Activated CD4-positive, CD25-positive, alpha-beta regulatory T cell treated with anti-CD3 and anti-CD28 coated beads, Interleukin-2, amount 50 U/mL, for 24 hours (primary cell): ENCODE results near the gene GALNTL6.
"Not testable (repeated sequence)": the region's sequence is repeated elsewhere in the genome, so short reads cannot be mapped to it uniquely, and the experiment has no call there.

ENCODE experiments used
- ATAC-seq, 2 donors: fragments of 150-1000 bp; cut with Tn5 transposase; one replicate each; pipeline ENCODE4 v1.10.0; 2021; ENCODE audit warnings: mild to moderate bottlenecking in 1 of 2, moderate library complexity in 1 of 2

Gene GALNTL6

DNA sequence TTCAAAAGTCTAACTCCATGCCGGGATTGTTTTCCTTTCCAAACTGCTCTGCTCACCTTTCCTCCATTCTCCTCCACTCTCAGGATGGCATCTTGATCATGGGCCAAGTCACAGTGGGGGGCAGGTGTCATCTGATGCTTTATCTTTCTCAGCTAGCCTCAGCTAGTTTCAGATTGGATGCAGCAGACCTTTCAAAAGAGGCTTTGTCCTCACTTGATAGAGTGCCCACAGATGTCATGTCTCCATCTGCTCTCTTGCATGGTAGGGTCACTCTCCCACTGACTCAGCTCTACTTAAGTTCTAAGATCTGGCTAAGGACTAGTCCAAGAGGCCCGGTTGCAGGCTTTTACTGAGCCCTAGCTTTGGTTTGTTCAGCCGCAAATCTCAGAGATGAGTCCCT, 1013.7 kb downstream of the GALNTL6 start:
- ATAC-seq = no peak

DNA sequence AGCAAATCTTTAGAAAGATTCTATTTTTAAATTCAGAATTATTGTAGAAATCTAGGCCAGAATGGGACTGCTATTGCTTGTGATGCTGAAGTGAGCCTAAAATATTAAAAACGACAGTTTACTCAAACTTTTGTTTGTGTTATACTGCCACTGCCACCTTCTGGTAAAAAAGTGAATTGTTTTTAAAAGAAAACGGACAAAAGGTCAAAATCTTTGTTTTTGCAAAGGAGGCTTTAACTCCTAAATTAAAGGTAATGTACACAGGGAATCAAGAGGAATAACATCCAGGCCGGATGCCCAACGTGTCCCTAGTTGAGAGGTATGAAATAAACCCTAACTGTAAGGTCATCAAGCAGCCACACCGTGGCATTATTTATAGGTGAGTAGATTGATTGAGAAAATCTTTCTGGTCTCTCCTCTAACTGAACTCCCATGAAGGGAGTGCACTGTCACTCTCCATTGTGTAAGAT, 1017.1 kb downstream of the GALNTL6 start:
- ATAC-seq = no peak

DNA sequence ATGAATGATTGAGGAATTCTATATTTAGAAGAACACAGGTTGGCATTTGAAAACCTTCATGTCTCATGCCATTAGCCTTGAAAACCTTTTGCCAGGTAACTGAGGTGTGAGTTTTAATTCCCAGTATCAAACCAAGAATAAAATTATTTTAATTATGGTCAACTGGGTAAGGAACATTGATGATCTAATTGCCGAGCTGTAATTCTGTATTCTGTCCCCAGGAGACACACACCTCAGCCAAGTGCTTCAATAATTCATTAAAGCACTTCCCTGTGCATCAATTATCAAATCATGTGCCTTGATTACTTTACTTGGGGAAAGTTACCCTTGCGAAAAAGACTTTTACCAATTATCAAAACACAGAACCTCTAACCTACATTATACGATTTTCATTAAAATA, 1023.5 kb downstream of the GALNTL6 start:
- no peak for ATAC-seq

DNA sequence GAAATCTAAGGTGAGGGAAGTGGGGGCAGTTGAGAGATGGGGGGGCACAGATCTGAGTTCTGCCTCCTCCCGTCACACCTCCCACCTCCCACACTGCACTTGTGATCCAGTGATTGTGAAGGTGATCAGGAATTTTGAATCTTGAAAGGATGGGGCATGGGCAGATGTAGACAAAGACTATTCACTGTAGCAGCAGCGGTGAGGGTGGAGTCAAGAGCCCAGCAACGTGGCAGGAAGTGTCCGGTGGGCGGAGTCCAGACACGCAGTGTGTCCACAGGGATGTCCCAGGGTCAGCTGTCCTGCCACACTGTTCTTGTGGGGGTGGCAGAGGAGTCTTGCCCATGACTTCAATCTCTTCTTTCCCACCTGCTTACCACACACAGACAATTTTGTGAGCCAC, 1024.9 kb downstream of the GALNTL6 start:
- ATAC-seq = no peak

DNA sequence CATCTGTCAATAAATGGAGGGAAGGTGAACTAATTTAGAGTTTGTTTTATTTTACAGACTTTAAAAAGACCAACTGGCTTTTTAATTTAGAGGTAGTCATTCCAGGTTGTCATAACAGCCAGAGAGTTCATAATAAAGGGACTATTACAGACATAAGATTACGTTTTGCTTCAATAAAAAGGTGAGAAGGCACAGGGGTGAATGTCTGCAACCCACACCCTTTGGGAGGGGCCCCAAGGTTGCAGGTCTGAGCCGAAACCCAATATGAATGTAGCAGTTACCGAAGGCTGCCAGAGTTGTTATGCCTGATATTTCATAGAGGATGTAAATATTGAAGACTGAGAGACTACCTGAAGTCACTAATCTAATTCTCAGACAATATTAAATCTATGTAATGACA, 1025.7 kb downstream of the GALNTL6 start:
- no peak for ATAC-seq

DNA sequence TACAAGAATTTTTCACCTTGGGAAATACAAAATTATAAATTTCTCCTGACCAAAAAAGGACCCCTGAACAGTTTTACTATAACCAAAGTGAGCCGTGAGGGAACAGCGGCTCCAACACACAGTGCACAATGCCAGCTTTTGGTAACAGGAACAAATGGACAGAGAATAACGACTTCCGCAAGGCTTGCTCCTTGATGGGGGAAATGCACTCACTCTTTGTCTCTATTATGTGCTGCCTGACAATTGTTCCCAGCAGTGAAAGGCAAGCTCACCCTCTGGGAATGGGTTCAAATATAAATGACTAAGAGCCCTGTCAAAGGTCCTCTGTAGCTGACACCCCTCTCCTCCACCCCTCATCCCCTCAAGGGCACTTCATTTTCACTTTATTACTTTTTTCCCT, 1029.6 kb downstream of the GALNTL6 start:
- no peak for ATAC-seq

DNA sequence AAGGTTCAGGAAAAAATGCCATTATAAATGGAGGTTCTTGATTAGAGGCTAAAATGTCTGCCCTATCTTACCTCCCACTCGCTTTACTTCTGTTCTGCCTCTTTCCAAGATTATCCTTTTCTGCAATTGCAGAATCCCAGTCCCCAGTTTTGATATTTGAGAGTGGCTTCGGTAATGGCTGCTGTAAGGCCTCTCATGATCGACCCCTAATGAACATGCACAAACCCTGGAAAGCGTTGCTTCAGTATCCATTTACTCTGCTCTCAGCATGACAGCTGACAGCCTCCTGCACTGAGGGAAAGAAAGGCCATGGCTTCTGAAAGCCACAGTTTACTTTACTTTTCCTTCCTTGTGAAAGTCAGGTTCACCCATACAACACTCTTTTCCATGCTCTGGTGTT, 1030.0 kb downstream of the GALNTL6 start:
- ATAC-seq = no peak

DNA sequence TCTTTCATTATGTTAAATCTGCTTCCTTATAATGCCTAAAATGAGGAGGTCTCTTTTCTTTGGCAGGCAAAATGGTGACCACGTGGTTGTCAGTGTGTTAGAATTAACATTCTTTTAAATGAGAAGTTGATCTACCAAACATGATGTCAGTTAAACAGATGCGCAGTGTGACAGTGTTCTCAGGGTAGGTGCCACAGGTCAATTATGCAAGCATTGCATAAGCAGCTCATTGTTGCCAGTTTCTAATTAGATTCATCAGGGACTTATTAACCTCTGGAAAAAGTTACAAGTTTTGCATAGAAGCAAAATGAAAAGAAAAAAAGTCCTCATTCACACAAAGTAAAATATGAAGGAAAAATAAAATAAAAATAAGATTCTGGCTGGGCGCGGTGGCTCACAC, 1031.4 kb downstream of the GALNTL6 start:
- ATAC-seq = no peak

DNA sequence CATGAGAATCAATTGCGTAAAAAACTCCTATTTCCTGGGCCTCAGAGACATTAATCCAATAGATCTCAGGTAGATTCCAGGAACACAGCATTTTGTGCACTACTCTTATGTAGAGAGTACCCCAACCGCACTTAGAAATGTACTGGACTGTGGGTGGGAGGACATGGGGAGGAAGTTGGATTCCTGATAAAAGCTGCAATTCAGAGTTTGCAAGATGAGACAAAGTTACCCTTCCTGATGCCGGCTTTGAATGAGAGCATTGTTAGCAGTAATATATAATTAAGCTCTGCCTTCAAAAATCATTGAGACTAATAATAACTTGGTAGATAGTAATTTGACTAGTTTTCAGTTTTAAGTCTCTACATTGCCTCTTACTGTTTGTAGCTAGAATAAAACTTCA, 1032.1 kb downstream of the GALNTL6 start:
- no peak for ATAC-seq

DNA sequence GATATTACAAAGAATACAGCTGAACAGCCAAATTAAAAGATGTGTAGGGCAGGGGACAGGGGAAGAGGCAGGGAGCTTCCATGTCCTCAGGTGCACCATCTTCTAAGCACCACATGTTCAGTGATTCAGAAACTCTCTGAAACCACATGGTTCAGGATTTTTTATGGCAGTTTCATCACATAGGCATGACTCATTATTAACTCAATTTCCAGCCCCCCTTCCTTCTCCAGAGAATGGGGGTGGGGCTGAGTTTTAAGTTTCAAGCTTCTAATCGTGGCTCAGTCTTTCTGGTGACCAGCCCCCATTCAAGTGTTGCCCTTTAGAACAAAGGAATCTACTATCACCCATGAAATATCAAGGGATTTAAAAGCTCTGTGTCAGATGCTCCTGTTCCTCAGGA, 1037.6 kb downstream of the GALNTL6 start:
- ATAC-seq = no peak

DNA sequence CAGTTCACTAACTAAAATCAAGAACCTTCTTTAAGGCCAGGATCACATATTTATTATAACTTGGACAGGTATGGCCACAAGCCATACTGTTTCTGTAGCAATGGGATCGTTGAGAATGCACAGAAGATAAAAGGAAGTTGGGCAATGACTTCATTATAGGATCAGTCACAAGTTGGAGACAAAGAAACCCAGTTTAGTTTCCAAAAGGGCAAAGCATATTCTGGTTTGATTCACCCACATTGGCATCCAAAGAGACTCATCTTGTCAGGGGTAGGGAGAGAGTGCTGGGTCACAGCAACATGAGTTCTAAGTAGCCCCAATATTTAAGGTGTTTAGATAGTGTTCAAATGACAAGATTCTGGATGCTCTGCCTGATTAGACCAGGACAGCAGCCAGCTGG, 1038.3 kb downstream of the GALNTL6 start:
- ATAC-seq = no peak

DNA sequence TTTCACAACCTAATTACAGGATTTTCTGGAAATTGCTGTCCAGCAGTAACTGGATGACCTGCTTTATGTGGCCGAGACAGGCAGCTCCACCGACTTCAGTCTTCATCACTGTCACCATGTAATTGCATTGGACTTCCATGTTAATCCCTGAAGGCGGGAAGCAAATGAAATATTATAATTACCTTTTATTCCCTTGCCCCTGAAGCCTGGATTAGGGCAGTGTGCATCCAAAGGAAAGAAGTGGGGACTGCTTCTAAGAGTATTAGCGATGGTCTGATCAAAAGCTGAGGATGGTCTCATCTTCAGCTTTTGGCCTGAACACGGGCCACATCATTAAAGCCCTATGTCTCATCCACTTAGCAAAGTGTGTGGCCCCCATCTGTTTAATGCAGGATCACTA, 1043.8 kb downstream of the GALNTL6 start:
- ATAC-seq = no peak

DNA sequence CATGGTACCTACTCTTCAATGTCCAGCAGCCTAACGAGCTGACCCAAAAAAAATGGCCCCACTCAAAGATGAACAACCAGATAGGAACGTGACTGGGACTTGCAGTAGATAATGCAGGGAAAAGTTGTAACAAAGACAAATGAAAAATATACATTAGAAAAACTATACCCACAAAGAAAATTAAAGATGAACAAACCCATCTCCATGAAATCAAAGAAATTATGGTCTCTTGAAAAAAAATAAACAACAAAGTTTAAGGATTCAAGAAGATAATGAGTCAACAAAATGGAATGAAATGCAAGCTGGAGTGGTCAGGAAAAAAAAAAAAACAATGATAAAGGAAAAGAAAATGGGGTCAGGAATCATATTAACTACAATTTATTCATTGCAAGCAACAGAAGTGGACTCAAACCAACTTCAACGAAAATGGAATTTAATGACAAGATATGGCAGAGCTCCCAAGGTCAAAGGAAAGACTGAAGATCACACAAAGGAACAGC, 1045.6 kb downstream of the GALNTL6 start:
- ATAC-seq = no peak

DNA sequence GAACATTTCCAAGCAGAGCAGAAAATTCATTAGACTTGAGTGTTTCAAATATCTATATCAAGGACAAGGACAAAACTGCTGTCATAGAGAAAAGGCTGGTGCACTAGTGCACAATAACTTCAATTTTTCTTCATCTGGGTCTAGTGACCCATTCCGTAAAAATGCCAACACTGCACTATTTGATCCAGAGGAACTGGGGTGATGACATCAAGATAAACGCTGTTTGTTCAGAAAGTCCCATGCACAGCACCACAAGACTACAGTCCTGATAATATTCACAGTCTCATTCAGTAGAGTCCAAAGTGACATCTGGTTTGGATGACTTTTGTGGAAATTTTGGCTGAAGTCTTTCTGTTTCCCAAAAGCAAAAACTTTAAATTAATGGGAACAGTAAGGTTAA, 1051.9 kb downstream of the GALNTL6 start:
- no peak for ATAC-seq

DNA sequence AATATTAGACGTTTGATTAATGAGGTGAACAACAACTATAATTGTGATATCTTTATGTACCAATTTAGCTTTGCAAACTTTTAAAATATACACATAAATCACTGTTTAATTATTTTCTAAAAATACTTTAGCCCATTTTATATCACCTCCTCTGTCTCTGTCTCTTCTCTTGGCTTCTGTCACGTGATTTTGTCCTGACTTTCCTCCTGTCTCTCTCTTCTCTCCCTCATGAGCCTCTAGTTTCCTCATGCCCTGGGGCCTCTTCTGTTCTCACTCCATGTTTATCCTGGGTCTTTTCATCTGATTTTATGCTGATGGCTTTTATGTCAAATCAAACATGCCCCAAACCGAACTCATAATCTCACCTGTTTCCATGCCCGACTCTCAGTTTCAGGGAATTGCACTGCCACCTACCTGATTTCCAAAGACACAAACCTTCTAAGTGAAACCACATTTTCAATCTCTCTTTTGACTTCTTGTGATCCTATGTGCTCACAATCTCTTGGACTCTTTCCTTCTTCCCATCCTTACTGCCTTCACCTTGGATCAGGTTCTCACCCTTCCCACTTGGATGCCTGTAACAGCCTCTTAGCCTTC, 1052.4 kb downstream of the GALNTL6 start:
- ATAC-seq = no peak

DNA sequence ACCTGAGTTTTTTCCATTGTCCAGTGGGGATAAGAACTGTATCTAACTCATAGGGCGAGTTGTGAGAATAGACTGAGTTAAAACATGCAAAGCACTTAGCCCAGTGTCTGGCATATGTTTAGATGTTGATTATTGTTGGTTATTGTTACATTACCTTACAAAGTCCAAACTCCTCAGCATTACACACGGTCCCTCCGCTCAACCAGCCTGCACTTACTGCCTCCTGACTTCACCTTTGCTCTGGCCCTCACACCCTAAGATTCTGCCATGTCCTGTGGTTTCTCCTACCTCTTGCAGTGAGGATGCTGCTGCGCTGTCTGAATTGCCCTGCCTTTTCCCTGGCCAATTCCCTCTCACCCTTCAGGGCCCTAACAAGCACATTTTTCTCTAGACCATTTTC, 1053.2 kb downstream of the GALNTL6 start:
- ATAC-seq = no peak

DNA sequence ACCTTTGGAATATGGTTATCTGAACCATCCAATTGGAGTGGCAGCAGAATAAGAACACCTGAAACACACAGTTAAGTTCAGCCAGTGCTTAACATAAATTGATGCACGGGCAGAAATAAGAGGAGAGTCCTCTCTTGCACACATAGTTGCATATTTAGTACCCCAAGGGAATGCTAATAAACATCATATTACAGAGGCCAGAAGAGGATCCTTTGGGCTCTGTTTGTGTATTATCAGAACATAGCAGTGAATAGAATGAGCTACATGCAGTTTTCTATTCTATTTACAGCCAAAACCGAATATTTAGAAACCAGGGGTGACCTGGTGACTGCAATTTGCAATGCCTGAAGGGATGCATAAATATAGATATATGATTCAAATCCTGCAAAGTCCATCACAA, 1054.6 kb downstream of the GALNTL6 start:
- no peak for ATAC-seq

DNA sequence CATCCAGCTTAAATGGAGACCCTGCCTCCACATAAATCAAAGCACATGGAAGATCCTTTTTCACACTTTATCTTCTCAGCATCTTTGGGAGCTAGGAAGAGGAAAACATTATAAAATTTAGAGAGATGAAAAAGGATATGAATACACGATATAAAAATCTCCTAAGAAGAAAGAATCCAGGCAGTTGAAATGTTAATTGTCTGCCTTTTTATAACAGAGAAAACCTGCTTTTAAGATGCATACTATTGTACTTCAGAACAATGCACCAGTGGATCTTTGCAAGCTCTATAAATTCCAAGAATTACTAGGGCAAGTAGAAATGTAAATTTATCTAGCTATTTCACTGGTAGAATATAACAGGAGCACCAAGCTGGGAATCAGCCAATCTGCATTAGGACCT, 1055.1 kb downstream of the GALNTL6 start:
- no peak for ATAC-seq

DNA sequence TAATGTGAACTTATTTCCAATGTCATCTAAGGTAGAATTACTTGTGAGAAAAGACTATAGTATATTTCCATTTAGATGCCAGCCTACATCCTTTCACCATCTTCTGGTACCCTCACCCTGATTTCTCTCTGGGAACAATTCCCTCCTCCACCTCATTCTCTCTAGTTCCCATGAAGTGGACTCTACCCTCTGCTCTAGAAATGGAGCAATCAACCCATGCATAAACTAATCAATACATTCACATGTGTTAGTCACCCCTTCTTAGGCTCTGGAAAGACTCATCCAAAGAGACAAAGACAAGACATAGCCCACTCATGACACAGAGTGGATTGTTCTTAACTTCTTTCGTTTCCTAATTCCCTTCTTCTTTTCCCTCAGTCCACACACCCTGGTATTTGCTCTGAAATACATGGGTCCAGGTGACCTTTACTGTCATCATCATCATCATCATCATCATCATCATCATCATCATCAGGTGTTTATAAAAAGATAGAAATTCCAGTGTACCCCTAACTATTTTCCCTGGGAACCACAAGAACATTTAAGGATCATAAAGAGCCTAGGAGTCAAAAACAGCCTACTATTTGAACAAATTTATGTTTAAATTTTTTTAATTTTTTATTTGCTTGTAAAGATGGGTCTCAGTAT, 1056.5 kb downstream of the GALNTL6 start:
- no peak for ATAC-seq

DNA sequence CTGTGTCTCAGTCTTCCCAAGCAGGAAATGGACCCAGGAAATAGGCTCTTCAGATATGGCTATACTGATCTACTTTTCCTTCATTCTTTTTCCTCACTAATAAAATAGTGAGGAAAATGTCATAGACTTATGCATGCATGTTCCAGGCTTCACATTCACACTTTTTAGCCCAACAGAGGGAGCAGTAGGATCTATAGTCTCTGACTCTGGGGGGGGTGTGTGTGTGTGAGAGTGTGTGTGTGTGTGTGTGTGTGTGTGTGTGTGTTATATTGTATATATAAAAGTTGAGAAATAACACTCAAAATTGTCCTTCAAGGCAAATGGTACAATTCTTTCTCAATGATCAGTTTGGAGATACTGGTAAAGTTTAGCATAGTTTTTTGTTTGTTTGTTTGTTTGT, 1058.2 kb downstream of the GALNTL6 start:
- ATAC-seq = no peak

DNA sequence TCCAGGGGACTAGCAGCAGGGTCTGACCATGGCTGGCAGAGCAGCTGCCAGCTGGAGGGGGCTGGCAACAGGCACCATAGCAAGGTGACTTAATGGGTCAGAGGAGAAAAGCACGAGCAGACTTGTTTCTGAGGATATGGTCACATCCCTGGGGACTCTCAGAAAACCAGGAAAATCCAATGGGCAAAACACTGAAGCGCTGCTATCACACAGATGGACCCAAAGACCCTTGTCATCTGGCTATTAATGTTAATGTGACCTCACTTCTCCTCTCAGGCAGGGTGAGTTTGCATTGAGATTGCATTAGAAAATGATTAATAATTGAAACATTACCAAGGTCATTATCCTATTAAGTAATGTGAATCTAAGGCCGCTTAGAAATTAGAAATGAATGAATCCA, 1061.7 kb downstream of the GALNTL6 start:
- no peak for ATAC-seq

DNA sequence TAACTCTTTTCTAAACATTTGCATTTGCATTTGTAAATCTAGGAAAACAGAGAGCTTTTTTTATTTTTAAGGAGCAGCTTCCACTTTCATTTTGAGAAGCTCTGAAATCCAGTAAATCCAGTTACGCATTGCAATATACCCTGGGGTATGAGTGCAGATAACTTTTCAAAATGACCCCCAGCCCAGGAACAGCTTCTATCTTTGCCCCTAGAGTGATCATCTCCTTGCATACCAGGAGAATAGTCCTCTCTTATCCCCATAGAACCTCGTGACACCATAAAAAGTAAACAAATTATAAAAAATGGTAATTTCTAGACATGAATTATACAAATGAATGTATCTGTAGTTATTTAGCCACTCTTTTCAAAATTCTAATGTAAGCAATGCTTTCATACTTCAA, 1063.2 kb downstream of the GALNTL6 start:
- ATAC-seq = no peak

DNA sequence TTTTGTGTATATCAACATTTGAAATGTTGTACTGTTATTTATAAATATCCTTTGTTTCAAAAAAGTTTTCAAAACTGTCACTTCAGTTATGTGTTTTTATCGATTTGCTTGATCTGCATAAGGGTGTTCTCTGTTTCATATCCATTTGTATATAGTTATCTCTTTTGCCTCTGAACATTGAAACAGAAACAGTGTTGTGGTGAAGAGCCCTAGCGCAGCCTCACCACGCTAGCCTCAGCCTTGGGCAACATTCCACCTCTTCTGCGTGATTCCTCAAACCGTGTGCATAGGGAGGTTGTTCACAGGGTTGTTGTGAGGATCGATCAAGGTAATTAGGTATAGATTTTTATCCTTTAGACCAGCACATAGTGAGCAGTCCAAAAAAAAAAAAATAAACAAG, 1068.4 kb downstream of the GALNTL6 start:
- ATAC-seq = no peak

DNA sequence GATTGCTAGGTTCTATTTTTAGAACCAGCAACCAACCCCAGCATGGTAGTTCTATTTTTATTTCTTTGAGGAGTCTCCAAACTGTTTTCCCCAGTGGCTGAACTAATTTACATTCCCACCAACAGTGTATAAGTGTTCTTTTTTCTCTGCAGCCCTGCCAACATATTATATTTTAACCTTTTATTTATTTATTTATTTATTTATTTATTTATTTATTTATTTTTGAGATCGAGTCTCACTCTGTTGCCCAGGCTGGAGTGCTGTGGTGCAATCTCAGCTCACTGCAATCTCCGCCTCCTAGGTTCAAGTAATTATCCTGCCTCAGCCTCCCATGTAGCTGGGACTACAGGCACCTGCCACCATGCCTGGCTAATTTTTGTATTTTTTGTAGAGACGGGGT, 1074.2 kb downstream of the GALNTL6 start:
- ATAC-seq = not testable (repeated sequence)

DNA sequence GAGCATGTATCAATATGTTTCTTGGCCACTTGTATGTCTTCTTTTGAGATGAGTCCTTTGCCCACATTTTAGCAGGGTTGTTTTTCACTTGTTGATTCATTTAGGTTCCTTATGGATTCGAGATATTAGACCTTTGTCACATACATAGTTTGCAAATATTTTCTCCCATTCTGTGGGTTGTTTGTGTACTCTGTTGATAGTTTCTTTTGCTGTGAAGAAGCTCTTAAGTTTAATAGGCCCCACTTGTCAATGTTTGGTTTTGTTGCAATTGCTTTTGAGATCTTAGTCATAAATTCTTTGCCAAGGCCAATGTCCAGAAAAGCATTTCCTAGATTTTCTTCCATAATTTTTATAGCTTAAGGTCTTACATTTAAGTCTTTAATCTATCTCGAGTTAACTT, 1074.8 kb downstream of the GALNTL6 start:
- ATAC-seq = no peak
